Fibroblast of the conjunctiva (primary cell): Measurements from ENCODE around the gene CDC42EP3.

Experiments used
- DNase-seq: peaks from one replicate; pipeline ENCODE4 v3.0.0-alpha.2; 2010; ENCODE audit warnings: low read depth

Gene CDC42EP3

GRCh38 chr2:37683921-37684780, 12.7 kb upstream of the CDC42EP3 start:
- no peak for DNase-seq

- DNase-seq = no peak
Observed at GRCh38 chr2:37683241-37683640, 11.8 kb upstream of the CDC42EP3 start.

- DNase-seq = no peak
Observed at GRCh38 chr2:37682473-37682872, 11.0 kb upstream of the CDC42EP3 start.

- DNase-seq = no peak
Observed at GRCh38 chr2:37681587-37681986, 10.1 kb upstream of the CDC42EP3 start.

- no peak for DNase-seq
Observed at GRCh38 chr2:37679072-37679695, 7.7 kb upstream of the CDC42EP3 start.

- DNase-seq = no peak
Observed at GRCh38 chr2:37676274-37676673, 4.8 kb upstream of the CDC42EP3 start.

- DNase-seq = no peak
Observed at GRCh38 chr2:37674946-37675345, 3.5 kb upstream of the CDC42EP3 start.

- no peak for DNase-seq
Observed at GRCh38 chr2:37672870-37673184, 1.4 kb upstream of the CDC42EP3 start.

- peak; percentile 63 for DNase-seq
Observed at GRCh38 chr2:37672104-37672869, 845 bp upstream of the CDC42EP3 start.

GRCh38 chr2:37671816-37672103, 318 bp upstream of the CDC42EP3 start:
- DNase-seq = no peak

- DNase-seq = no peak
Observed at GRCh38 chr2:37670378-37671008, 949 bp downstream of the CDC42EP3 start.

- DNase-seq = no peak
Observed at GRCh38 chr2:37669446-37669845, 2.0 kb downstream of the CDC42EP3 start.

- DNase-seq = no peak
Observed at GRCh38 chr2:37667704-37668103, 3.7 kb downstream of the CDC42EP3 start.

- DNase-seq = no peak
Observed at GRCh38 chr2:37666772-37667171, 4.7 kb downstream of the CDC42EP3 start.

- no peak for DNase-seq
Observed at GRCh38 chr2:37665604-37666362, 5.7 kb downstream of the CDC42EP3 start.

GRCh38 chr2:37665043-37665442, 6.4 kb downstream of the CDC42EP3 start:
- DNase-seq = no peak

GRCh38 chr2:37664231-37664643, 7.2 kb downstream of the CDC42EP3 start:
- no peak for DNase-seq

- no peak for DNase-seq
Observed at GRCh38 chr2:37663390-37663789, 8.1 kb downstream of the CDC42EP3 start.

- DNase-seq = no peak
Observed at GRCh38 chr2:37659723-37660122, 11.7 kb downstream of the CDC42EP3 start.

- DNase-seq = no peak
Observed at GRCh38 chr2:37658682-37659081, 12.8 kb downstream of the CDC42EP3 start.

GRCh38 chr2:37657471-37657870, 14.0 kb downstream of the CDC42EP3 start:
- DNase-seq = no peak
